ENCODE measurements around the gene BRAF.

GRCh38 chr7:140746751-140747150 lies 178.0 kb downstream of the BRAF start:
- TF ChIP-seq EZH2 (IDR thresholded peaks at IDR 0.05; ENCODE audit: low read length) (no peak), CTCF (optimal IDR thresholded peaks at IDR 0.05 in 1 of 3, IDR thresholded peaks at IDR 0.05 in 1 of 3, conservative IDR thresholded peaks at IDR 0.05 in 1 of 3; ENCODE audit: extremely low read depth in 1 of 3, insufficient read depth in 2 of 3, low read length in 3 of 3) (no peak)
